ENCODE data around the gene AHNAK.
"Not testable (repeated sequence)": the region's sequence is repeated elsewhere in the genome, so short reads cannot be mapped to it uniquely, and the experiment has no call there.

Gene AHNAK, protein sequence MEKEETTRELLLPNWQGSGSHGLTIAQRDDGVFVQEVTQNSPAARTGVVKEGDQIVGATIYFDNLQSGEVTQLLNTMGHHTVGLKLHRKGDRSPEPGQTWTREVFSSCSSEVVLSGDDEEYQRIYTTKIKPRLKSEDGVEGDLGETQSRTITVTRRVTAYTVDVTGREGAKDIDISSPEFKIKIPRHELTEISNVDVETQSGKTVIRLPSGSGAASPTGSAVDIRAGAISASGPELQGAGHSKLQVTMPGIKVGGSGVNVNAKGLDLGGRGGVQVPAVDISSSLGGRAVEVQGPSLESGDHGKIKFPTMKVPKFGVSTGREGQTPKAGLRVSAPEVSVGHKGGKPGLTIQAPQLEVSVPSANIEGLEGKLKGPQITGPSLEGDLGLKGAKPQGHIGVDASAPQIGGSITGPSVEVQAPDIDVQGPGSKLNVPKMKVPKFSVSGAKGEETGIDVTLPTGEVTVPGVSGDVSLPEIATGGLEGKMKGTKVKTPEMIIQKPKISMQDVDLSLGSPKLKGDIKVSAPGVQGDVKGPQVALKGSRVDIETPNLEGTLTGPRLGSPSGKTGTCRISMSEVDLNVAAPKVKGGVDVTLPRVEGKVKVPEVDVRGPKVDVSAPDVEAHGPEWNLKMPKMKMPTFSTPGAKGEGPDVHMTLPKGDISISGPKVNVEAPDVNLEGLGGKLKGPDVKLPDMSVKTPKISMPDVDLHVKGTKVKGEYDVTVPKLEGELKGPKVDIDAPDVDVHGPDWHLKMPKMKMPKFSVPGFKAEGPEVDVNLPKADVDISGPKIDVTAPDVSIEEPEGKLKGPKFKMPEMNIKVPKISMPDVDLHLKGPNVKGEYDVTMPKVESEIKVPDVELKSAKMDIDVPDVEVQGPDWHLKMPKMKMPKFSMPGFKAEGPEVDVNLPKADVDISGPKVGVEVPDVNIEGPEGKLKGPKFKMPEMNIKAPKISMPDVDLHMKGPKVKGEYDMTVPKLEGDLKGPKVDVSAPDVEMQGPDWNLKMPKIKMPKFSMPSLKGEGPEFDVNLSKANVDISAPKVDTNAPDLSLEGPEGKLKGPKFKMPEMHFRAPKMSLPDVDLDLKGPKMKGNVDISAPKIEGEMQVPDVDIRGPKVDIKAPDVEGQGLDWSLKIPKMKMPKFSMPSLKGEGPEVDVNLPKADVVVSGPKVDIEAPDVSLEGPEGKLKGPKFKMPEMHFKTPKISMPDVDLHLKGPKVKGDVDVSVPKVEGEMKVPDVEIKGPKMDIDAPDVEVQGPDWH (N-terminal part only)

DNA sequence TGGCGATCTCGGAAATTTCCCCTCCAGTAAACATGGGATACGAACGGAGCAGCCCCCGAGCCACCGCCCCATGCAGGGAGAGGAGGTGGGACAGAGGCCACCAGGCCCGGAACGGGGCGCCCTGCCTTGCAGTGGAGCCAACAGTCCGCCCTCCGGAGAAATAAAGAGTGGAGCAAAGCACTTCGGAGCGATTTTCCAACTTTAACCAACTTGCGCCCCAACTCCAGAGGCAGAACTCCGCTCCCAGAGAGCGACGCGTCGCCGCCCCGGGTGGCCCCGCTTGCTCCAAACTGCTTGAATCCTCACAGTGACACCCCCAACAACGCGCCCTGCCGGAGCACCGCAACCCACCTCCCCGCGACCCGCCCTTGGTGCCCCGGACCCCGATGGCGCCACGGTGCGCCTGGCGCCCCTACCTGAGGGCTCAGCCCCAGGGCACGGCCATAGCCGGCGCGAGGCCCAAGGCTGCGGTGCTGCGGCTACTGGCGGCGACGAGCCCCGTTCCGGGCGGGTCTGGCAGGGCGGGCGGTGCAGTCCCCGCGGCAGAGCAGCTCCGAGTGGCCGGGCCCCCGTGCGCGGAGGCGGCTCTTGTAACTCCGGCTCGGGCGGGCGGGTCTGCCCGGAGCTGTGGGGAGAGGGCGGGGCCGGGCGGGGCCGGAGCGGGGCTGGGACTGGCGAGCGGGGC is at the start of gene AHNAK:
TSS of gene AHNAK (minus strand) at position 563 of the 685 bp plus-strand sequence. CDS start 10,708 bp downstream, outside the sequence.
- no peak for DNase-seq

DNA sequence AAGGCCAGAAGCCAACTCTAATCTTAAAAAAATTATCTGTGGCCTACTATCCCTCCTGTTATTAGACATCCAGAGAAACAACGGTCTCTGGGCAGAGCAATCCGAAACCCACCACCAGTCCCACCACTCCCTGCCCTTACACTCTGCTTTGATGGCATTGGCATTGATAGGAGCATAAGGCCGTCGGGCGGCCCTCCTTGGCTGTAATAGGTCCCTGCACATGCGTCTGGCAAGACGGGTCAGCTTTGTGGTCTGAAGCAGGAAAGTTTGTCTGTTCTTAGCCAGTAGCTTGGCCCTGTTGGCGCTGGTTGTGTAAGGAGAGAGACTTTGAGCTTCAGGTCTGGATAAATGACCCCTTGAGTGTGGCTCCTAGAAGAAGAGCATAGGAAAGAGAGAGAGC is 48.5 kb upstream of the AHNAK start:
- no peak for DNase-seq

DNA sequence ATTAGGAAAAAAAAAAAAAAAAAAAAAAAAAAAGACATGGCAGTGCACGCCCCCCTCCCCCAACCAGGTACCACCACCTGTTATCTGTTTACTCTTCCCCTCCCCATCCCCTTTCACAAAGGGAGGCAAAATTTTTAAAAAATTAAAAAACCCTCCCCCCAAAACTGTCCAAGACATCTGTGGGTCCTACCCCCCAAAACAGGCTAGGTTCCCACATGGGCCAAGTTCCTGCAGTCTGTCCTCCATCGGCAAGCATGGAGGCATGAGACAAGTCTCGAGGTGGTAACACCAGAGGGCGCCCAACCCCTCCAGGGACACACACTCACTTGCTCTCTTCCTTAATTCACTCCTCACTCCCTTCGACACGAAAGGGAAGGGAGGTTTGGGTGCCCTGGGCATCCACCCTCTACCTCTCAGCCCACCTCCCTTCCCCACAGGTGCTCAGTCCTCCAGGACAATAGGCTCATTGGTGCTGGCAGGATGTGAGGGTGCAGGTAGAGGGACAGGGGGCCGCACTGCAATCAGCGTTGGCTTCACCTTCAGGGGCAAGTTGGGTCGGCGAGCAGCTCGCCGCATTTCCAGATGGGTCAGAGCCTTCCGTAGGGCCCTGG is 46.9 kb upstream of the AHNAK start:
- DNase-seq: no peak

DNA sequence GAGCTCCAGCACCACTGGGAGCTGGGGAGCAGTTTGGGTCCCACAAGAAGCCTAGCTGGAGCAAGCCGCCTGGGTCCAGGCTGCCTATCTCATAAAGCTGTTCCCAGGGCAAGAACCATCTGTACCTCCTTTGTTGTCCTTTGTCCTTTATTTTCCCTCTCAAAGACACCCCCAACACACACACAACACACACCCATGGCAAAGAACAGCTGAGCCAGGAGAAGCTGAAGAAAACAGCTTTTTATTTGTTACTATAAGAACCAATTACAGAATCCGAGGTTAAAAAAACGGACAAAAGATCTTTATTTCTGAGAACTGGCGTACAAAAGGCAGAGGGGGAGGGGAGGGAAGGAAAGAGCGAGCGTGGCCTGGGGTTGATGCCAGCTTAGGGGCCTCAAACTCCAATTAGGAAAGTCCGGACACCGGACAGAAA is 46.4 kb upstream of the AHNAK start:
- no peak for DNase-seq

DNA sequence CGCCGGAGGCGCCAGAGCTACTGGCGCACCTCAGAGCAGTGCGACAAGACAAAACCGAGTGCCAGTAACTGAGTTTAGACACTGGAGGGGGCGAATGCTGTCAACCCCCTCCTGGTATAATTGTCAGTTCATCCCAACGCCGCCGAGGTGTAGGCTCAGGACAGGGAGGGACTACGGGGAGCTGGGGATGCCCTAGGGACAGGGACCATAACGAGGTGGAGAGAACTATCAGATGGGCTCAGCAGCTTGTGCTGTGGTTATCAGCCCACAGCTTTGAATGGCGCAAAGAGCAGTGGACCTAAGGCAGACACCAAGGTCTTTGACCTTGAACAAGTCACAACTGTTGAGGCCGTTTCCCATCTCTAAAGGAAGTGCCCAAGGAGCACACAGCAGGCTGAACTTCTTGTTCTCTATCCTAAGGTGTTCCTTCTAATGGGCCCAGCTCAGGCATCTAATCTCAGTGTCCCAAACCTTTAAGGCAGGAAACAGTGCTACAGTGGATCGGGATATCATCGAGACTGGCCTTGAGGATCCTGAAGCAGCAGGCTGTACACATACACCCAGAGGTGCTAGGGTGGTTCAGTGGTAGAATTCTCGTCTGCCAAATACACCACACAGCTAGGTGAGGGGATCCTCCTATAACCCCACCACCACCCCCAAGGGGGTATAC is 45.7 kb upstream of the AHNAK start:
- peak; percentile 29 for DNase-seq

DNA sequence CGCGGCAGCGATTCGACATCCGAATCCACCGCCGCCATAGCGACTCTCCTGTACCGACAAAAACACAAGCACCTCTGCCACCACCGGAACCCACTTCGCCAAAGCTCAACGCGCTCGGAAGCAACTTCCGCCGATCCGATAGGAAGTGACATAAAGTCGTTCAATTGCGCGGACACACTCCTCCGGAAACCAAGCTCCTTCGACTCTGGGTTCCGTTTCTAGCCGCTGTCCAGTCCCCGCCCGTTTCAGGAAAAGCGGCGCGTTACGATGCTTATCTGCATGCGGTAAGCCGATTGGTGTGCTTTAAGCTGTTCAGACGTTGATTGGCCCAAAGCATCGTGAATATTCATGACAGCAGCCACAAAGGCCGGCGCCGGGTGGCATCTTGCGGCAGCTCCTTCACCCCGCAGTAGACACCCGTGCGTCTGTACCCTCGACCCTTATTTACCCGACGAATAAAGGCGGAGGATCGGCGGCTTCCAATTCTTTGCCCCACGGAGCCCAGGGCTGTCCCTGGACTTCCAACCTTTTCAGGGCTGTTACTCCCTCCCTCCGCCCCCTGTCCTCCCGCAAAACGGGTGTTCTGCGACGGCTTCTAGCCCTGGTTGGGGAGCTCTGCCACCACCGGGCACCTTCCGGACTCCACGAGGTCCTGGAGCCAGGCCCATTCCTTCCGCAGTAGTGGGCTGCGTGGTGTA is 45.0 kb upstream of the AHNAK start, which contains the start of gene TUT1:
TSS of gene TUT1 (minus strand) at position 76 of the 698 bp plus-strand sequence. CDS start at position 38, 38 bp downstream.
- peak; percentile 99 for DNase-seq

DNA sequence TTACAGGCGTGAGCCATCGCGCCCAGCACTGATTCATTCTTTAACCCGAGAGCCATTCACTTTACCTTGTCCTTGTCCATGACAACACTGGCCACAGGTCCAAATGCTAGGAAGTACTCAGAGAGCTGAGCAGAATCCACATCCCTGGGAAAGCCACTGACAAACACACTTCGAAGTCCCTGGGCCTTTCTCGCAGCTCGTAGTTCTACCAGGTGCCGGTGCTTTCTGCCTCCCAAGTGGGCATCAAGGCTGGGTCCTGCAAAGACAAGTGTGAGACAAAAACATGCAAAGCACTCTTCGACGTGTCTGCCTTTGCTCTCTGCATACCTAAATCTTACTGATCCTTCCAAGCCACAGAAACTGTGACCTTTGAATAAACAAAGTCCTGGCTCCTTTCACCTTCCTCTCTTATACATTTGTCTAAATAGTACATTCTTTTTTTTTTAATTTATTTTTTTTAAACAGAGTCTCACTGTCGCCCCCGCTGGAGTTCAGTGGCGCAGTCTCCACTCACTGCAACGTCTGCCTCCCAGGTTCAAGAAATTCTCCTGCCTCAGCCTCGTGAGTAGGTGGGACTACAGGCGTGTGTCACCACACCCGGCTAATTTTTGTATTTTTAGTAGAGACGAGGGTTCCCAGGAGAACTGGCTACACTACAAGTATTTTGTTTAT is 42.5 kb upstream of the AHNAK start:
- no peak for DNase-seq

DNA sequence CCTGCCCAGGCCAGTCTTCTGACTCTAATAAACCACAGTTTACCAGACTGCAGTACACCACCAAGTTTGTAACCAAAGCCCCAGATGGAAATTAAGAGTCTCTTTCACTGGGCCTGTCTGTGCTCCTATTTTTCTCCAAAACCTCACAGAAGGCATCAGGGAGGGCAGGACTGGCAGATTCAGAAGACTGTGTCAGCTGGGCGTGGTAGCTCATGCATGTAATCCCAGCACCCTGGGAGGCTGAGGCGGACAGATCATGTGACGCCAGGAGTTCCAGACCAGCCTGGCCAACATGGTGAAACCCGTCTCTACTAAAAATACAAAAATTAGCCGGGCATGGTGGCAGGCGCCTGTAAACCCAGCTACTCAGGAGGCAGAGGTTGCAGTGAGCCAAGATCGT is 38.8 kb upstream of the AHNAK start:
- not testable (repeated sequence) for DNase-seq

DNA sequence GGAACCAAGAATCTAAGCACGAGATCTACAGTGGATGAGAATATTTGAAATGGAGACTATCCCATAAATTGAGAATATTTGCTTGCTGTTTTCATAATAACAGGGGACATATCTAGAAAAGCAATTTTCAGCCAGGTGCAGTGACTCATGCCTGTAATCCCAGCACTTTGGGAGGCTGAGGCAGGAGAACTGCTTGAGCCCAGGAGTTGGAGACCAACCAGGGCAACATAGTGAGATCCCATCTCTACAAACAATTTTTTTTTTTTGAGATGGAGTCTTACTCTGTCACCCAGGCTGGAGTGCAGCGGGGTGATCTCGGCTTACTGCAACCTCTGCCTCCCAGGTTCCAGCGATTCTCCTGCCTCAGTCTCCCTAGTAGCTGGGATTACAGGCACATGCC is 35.1 kb upstream of the AHNAK start:
- not testable (repeated sequence) for DNase-seq

DNA sequence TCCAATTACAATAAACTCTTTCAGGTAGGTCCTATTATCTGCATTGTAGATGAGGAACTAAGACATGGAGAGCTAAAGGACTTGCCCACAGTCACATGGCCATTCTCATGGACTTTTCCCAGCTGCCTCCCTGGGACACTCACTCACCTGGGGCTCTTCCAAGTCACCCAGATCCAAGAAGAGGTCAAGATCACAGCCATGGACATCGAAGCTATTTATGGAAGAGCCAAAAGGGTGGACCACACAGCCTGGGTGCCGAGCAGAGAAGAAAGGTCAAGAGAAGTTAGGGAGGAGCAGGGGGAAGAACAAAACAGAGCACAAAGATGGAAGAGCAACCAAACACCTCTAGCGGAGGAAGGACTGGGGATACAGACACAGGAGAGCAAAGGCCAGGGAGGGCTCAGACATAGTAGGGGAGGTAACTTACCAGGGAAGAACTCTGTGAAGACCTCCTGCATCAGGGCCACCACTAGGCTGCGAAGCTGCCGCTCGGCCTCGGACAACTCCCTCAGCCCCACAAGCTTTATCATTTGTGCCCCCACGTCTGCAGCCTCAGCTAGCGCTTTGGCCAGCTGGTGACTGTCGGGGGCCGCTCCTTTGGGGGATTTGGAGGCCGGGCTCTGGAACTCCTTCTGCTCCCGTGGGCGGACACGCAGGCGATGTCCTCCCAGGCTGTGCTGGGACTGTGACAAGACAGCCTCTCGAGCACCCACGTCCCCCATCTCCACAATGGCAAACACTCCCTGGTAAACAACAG is 34.5 kb upstream of the AHNAK start:
- no peak for DNase-seq

DNA sequence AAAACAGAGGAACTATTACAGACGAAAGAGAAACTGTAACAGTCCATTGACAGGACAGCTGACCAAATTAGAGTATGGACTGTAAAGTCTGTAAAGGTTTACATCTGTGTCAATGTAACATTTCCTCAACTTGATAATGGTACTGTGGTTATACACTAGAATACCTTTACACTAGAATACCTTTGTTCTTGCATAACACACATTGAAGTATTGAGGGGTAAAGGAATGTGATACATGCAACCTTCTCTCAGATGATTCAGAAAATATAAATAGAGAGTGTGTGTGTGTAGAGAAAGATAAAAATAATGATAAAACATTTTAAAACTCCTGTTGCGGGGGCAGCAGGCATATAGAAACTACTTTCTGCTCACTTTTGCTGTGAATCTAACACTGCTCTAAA is 32.6 kb upstream of the AHNAK start:
- no peak for DNase-seq

DNA sequence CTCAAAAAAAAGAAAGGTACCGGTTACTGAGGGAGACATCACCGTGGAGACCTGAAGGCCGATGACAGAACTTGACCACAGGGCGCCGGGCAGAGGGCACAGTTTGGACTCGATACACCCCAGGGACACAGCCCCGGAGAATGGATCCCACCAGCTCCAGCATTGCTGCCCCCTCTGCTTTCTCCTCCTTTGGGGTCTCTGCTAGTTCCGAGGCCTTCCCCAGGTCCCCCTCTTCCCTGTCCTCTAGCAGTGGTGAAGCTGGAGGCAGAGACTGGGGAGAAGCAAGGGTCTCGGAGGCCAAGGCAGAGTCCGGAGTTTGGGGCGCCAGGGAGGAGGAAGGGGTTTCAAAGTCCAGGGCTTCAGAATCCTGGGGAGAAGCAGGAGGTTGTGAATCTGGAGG is 31.9 kb upstream of the AHNAK start:
- DNase-seq: no peak

DNA sequence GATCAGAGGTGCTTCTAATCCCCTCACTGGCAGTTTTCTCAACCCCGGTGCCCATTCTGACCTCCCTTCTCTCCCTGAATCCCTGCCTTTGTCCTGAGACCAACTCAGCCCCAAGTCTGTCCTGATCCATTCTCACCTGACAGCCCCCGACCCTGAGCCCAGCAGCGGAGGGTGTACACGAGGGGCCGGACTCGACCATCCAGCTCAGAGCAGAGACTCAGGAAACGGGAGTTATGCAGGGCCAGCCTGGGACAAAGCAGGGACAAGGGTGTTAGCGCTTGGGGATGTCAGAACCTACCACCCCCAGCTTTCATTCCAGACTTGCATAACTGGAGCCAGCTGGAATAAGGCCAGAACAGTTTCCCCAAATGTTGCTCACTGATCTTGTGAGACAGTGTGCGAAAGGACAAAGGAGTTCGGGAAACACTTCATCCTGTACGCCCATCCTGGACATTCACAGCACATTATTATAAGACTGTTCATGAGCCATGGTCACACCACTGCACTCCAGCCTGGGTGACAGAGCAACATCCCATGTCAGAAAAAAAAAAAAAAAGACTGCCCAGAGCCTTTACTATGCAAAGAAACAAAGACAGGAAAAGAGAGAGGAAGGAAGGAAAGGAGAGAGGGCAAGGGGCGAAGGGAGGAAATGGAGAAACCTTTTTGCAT is 30.6 kb upstream of the AHNAK start:
- no peak for DNase-seq

DNA sequence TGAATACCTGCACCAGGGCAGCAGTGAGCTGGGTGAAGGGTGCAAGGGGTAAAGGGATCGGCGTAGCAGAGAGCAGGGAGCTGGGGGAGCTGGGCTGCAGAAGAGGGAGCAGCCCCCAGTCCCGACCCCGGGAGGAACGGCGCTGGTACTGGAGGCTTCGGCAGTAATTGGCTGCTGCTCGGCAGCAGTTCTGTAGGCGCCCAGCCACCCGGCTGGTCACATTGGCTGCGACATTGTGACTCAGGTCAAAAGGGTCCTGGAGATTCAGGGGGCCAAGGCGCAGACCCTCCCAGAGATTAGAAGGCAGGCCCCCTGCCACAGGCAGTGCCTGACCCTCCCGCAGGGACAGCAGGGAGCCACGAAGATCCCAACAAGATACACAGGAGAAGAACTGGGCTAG is 29.2 kb upstream of the AHNAK start:
- DNase-seq: no peak

DNA sequence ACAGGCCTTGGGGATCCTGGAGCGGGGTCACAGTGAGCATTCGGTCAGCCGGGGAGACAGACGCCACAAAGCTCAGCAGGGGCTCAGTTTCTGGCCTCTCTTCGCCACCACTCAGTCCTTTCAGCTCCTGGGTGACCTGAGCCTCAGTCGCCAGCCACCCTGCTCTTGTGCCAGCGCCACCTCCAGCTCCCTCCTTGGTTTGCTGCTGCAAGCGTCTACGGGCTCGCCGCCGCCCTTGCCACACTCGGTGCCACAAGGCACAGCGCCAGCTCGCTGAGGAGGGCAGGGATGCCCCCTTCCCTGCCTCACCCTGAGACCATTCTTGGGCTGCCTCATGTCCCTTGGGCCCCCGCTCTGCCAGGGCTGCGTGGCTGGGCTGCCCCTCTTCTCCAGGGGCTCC is 28.6 kb upstream of the AHNAK start:
- DNase-seq: peak; percentile 58

DNA sequence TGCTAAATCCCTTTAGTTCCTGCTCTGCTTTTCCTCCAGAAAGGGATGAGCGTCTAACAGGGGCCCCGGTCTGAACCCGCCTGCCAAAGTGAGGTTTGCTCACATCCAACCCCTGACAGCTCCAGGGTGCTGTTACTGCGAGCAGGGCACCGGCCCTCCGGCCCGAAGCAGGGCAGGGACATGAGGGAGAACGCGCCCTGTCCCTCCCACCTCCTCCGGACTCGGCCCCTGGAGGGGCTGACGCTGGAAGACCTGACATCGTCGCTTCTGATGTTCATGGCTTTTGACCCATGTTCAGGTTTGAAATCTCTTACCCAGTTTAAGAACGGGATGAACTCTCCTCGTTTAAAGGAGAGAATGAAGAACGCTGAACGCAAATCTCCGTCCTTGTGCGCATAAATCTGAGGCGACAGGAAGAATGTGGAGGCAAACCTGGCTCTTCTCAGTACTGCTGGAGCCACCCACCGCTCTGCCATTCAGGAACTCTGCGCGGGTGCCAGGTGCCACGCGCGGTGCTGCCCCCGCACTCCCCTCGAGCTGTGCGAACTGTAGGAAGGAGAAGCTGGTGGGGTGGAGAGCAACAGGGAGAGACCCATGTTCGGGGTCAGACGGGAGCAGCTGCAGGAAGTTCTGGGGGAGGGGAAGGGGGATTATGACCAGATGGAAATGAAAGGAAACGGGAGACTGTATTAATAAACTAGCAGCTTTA is 27.9 kb upstream of the AHNAK start:
- peak; percentile 40 for DNase-seq

DNA sequence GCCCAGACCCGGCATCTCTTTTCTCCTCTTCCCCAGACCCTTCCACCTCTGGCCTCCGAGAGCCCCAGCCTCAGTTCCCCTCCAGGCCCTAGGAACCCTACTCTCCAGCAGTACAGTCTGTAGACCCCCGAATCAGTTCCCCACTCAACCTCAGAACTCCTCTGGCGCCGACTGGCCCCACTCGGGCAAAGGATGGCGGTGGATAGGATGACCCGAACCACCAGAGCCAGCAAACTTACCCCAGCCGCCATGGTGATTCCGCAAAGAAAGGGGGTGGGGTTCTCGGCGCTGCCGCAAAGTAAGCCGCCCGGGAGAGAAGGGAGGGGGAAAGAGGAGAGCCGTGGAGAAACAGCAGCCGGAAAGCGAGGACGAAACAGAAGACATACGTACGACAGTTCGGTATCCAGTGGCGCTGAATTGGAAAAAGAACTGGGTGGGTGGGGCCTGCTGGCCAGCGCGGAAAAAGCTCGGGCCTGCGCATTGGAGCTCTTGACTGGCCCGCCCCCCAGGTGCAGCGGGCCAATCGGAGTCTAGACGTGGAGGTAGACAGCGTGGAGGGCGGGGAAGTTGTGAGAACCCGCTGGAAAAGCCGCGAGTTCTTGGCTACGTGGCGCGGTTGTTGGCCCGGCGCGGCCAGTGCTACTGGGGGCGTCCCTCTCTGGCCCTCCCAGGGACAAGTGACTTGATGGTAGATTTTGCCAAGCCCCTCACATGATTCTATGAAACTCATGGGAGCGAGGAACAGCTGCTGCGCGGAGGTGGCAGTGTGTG is 27.2 kb upstream of the AHNAK start, which contains the start of gene EEF1G:
TSS of gene EEF1G (minus strand) at position 300 of the 771 bp plus-strand sequence. CDS start at position 251, 49 bp downstream.
- DNase-seq: peak; percentile 99
